ENCODE results near the gene GPATCH1.
"Not testable (repeated sequence)": the region's sequence is repeated elsewhere in the genome, so short reads cannot be mapped to it uniquely, and the experiment has no call there.

GPATCH1 gene

GRCh38 chr19:33158365-33158764, 77.4 kb downstream of the GPATCH1 start:
- no peak for DNase-seq (ENCODE audit: low read depth)

GRCh38 chr19:33159149-33159548, 78.2 kb downstream of the GPATCH1 start:
- no peak for DNase-seq (ENCODE audit: low read depth)

- no peak for DNase-seq (ENCODE audit: low read depth)
Measured at GRCh38 chr19:33159893-33160292, 78.9 kb downstream of the GPATCH1 start.

- no peak for DNase-seq (ENCODE audit: low read depth)
Measured at GRCh38 chr19:33161201-33161600, 80.2 kb downstream of the GPATCH1 start.

GRCh38 chr19:33163481-33163880, 82.5 kb downstream of the GPATCH1 start:
- no peak for DNase-seq (ENCODE audit: low read depth)

- not testable (repeated sequence) for DNase-seq (ENCODE audit: low read depth)
Measured at GRCh38 chr19:33166037-33166436, 85.1 kb downstream of the GPATCH1 start.

- DNase-seq (ENCODE audit: low read depth), result no peak
Measured at GRCh38 chr19:33167438-33167837, 86.5 kb downstream of the GPATCH1 start.

GRCh38 chr19:33168528-33168927, 87.5 kb downstream of the GPATCH1 start:
- DNase-seq (ENCODE audit: low read depth), result no peak

- no peak for DNase-seq (ENCODE audit: low read depth)
Measured at GRCh38 chr19:33171222-33171795, 90.3 kb downstream of the GPATCH1 start.

GRCh38 chr19:33171916-33172359, 91.0 kb downstream of the GPATCH1 start:
- no peak for DNase-seq (ENCODE audit: low read depth)

GRCh38 chr19:33174186-33174585, 93.2 kb downstream of the GPATCH1 start:
- no peak for DNase-seq (ENCODE audit: low read depth)

- DNase-seq (ENCODE audit: low read depth), result no peak
Measured at GRCh38 chr19:33175156-33175782, 94.3 kb downstream of the GPATCH1 start.

GRCh38 chr19:33175886-33176669, 95.1 kb downstream of the GPATCH1 start:
- no peak for DNase-seq (ENCODE audit: low read depth)

- peak; percentile 91 for DNase-seq (ENCODE audit: low read depth)
Measured at GRCh38 chr19:33176670-33177416, 95.9 kb downstream of the GPATCH1 start.

- DNase-seq (ENCODE audit: low read depth), result no peak
Measured at GRCh38 chr19:33177417-33177979, 96.5 kb downstream of the GPATCH1 start.

All from stromal cell of bone marrow (primary cell).